Smooth muscle cell (in vitro differentiated cells): ENCODE data around the gene CCL21. TPM values are rescaled to one million over a fixed set of nuclear protein-coding genes. Genes with fewer than 3 reads are reported as not detected.

Experiments used
- DNase-seq: peaks from one replicate; lab custom pipeline; 2025; ENCODE audit not compliant: unreplicated experiment; lab: John Stamatoyannopoulos, UW
- H2AFZ ChIP-seq: fragments of 200-600 bp; sonication (generic); 2 replicates; pipeline ENCODE4 v1.6.0; 2016; ENCODE audit warnings: antibody characterized with exemption, low read depth, mild to moderate bottlenecking
- H3F3A ChIP-seq: fragments of 200-600 bp; sonication (generic); 2 replicates; pipeline ENCODE4 v1.6.0; 2017; ENCODE audit warnings: antibody characterized with exemption, low read depth
- H3K27ac ChIP-seq: fragments of 200-600 bp; sonication (generic); 2 replicates; pipeline ENCODE4 v1.5.1; 2016; ENCODE audit warnings: low read depth, mild to moderate bottlenecking
- H3K27me3 ChIP-seq: fragments of 200-600 bp; sonication (generic); 2 replicates; pipeline ENCODE4 v1.6.1; 2016; ENCODE audit warnings: low read depth, mild to moderate bottlenecking
- H3K36me3 ChIP-seq: fragments of 200-600 bp; sonication (generic); 2 replicates; pipeline ENCODE4 v1.5.1; 2016; ENCODE audit warnings: low read depth
- H3K4me1 ChIP-seq: fragments of 200-600 bp; sonication (generic); 2 replicates; pipeline ENCODE4 v1.5.1; 2016; ENCODE audit warnings: low read depth
- H3K4me2 ChIP-seq: fragments of 200-600 bp; sonication (generic); 2 replicates; pipeline ENCODE4 v1.6.0; 2016; ENCODE audit warnings: mild to moderate bottlenecking
- H3K4me3 ChIP-seq: fragments of 200-600 bp; sonication (generic); 2 replicates; pipeline ENCODE4 v1.5.1; 2016; ENCODE audit warnings: mild to moderate bottlenecking
- H3K79me2 ChIP-seq: fragments of 200-600 bp; sonication (generic); 2 replicates; pipeline ENCODE4 v1.6.0; 2016; ENCODE audit warnings: low read depth, mild to moderate bottlenecking
- H3K9ac ChIP-seq: fragments of 200-600 bp; sonication (generic); 2 replicates; pipeline ENCODE4 v1.6.0; 2016; ENCODE audit warnings: low read depth
- H3K9me3 ChIP-seq: fragments of 200-600 bp; sonication (generic); replicated peaks from 2 replicates; pipeline ENCODE4 v1.5.1; 2016; ENCODE audit warnings: low read depth
- H4K20me1 ChIP-seq: fragments of 200-600 bp; sonication (generic); 2 replicates; pipeline ENCODE4 v1.6.0; 2016; ENCODE audit warnings: low read depth
- CTCF ChIP-seq: fragments of 200-600 bp; sonication (generic); IDR thresholded peaks from 2 replicates; pipeline ENCODE4 v1.5.1; 2017; ENCODE audit warnings: borderline replicate concordance, mild to moderate bottlenecking, antibody characterized with exemption; ENCODE audit not compliant: insufficient read depth, poor library complexity, severe bottlenecking
- WGBS: methylation state at CpG from one replicate; pipeline ENCODE4 v1.1.7; 2016; ENCODE audit warnings: low lambda C conversion rate; 5-methylcytosine and 5-hydroxymethylcytosine counted together
- polyA plus RNA-seq: library from polyadenylated mRNA; unstranded; fragments of >200 nt; fragmentation: Nextera tagmentation; extraction: Ambion mirVana; gene quantifications from 2 replicates; pipeline ENCODE4 v1.2.1, GENCODE V29; 2016
- total RNA-seq: library from RNA; depleted of rRNA; stranded (reverse); fragments of >200 nt; gene quantifications from 2 replicates; pipeline ENCODE4 v1.2.3, GENCODE V29; 2014

Gene CCL21
- total and polyA plus RNA-seq, 2 experiments from 2014 or later = not detected

- Histone ChIP-seq H3K4me1 (no peaks in the 10 kb centered on the region), H3K27ac (no peak within 1 kb of the TSS), H3K4me3 (no peak within 1 kb of the TSS), H3K4me2 (no peak within 1 kb of the TSS), H2AFZ (no peak within 1 kb of the TSS), H3K9me3 (no peaks in the 10 kb centered on the region), H3F3A (no peaks in the 10 kb centered on the region), H3K79me2 (no peaks in the 10 kb centered on the region), H3K9ac (no peak within 1 kb of the TSS), H4K20me1 (no peaks in the 10 kb centered on the region), H3K36me3 (no peaks in the 10 kb centered on the region), H3K27me3 (no peaks in the 10 kb centered on the region)
- DNase-seq = no peak
- 93% methylated on average over 6 of the region's 6 CpGs for WGBS
- no peak for TF ChIP-seq CTCF
Observed at GRCh38 chr9:34690983-34691935, 18.7 kb downstream of the CCL21 start, which contains the start of gene CCL19. Gene CCL19, minus strand, starts transcription at chr9:34691276. Its CDS starts 137 bp downstream, at chr9:34691139.

- Histone ChIP-seq H3K9ac (no peak overlapping the region), H4K20me1 (no peaks in the 10 kb centered on the region), H3K4me2 (no peak overlapping the region), H3K27me3 (no peaks in the 10 kb centered on the region), H3K79me2 (no peaks in the 10 kb centered on the region), H3K9me3 (no peaks in the 10 kb centered on the region), H3K27ac (no peak overlapping the region), H3K4me3 (no peak overlapping the region), H3K36me3 (no peaks in the 10 kb centered on the region), H3F3A (no peaks in the 10 kb centered on the region), H3K4me1 (no peaks in the 10 kb centered on the region), H2AFZ (no peak overlapping the region)
- DNase-seq = no peak
- WGBS = 96% methylated on average over 8 of the region's 8 CpGs
- TF ChIP-seq CTCF = no peak
Observed at GRCh38 chr9:34689512-34689911, 20.4 kb downstream of the CCL21 start.

GRCh38 chr9:34689116-34689470 is 20.8 kb downstream of the CCL21 start:
- no peaks in the 10 kb centered on the region for H3K27me3 ChIP-seq
- H3K79me2 ChIP-seq = no peaks in the 10 kb centered on the region
- no peaks in the 10 kb centered on the region for H3K9me3 ChIP-seq
- no peaks in the 10 kb centered on the region for H3F3A ChIP-seq
- H2AFZ ChIP-seq = no peak overlapping the region
- no peak overlapping the region for H3K4me2 ChIP-seq
- no peak overlapping the region for H3K27ac ChIP-seq
- no peak overlapping the region for H3K9ac ChIP-seq
- H3K36me3 ChIP-seq = no peaks in the 10 kb centered on the region
- no peak for DNase-seq
- no peaks in the 10 kb centered on the region for H4K20me1 ChIP-seq
- WGBS = 86% methylated on average over 4 of the region's 4 CpGs
- TF ChIP-seq CTCF = no peak
- H3K4me3 ChIP-seq = no peak overlapping the region
- H3K4me1 ChIP-seq = no peaks in the 10 kb centered on the region
